Measurements from ENCODE around the gene SRSF1. TPM values are rescaled to one million over a fixed set of nuclear protein-coding genes. Genes with fewer than 3 reads are reported as not detected.

The SRSF1 gene
- total RNA-seq, 1 experiment from 2014 or later = 462 TPM

- H3K9ac ChIP-seq (ENCODE audit: extremely low read depth, insufficient read length, low read length) = no peak overlapping the region
- H3K23me2 ChIP-seq (ENCODE audit: insufficient read length, low read depth, low read length, poor library complexity, severe bottlenecking) = peaks cover 7% of the 10 kb centered on the region
- H3K9me3 ChIP-seq (ENCODE audit: control insufficient read depth, low read depth, low read length) = no peaks in the 10 kb centered on the region
- H3K27me3 ChIP-seq (ENCODE audit: insufficient read depth, low read length) = no peaks in the 10 kb centered on the region
- Mint-ChIP-seq H3K27ac (peak overlapping the region in 1 of 3 experiments; percentile 81; a peak in 2 of 7 replicates), H3K4me3 (peak overlapping the region; percentile 2 to 71; a peak in 4 of 5 replicates), H3K27me3 (ENCODE audit: low read depth) (peaks cover 3% of the 10 kb centered on the region; the same call in 1 of the 2 replicates), H3K4me1 (peaks cover 28 to 39% of the 10 kb centered on the region in 2 experiments), H3K9me3 (peaks cover 3 to 9% of the 10 kb centered on the region in 2 experiments; a peak in 2 of 5 replicates), H3K36me3 (ENCODE audit: insufficient read depth in 1 of 3, low read depth in 3 of 3) (peaks cover 46 to 79% (median 67%) of the 10 kb centered on the region in 3 experiments)
- no peak overlapping the region for H3K4me2 ChIP-seq (ENCODE audit: insufficient read depth, insufficient read length, low read length)
- H3K23ac ChIP-seq (ENCODE audit: insufficient read length, low read depth, low read length) = no peak overlapping the region
- H2BK12ac ChIP-seq (ENCODE audit: insufficient read length, low read depth, low read length) = no peak overlapping the region
- H3K4ac ChIP-seq (ENCODE audit: low read depth, low read length) = no peak overlapping the region
- H3K14ac ChIP-seq (ENCODE audit: insufficient read depth, low read length) = no peak overlapping the region
- no peak overlapping the region for H4K91ac ChIP-seq (ENCODE audit: insufficient read length, low read depth, low read length)
- peaks cover 22% of the 10 kb centered on the region for H3K79me2 ChIP-seq (ENCODE audit: insufficient read depth, low read length)
- H2BK5ac ChIP-seq (ENCODE audit: insufficient read length, low read length) = no peak overlapping the region
- H2AK5ac ChIP-seq (ENCODE audit: insufficient read length, low read length) = no peak overlapping the region
- no peak overlapping the region for H3T11ph ChIP-seq (ENCODE audit: low read length)
- no peak overlapping the region for H3K56ac ChIP-seq (ENCODE audit: insufficient read length, low read depth, low read length)
- H2AFZ ChIP-seq (ENCODE audit: low read length) = no peak overlapping the region
- H4K5ac ChIP-seq (ENCODE audit: insufficient read length, low read depth, low read length) = no peak overlapping the region
- no peaks in the 10 kb centered on the region for H4K20me1 ChIP-seq (ENCODE audit: control insufficient read depth, insufficient read depth, insufficient read length)
- WGBS (ENCODE audit: extremely low coverage, insufficient read length, low lambda C conversion rate) = no CpG with 5 or more reads among the region's 2 CpGs
- no peak overlapping the region for H2BK15ac ChIP-seq (ENCODE audit: low read depth, low read length)
- H3K4me1 ChIP-seq (ENCODE audit: insufficient read depth, low read length) = peaks cover 3% of the 10 kb centered on the region; the same call in 1 of the 2 replicates
- no peak for TF ChIP-seq CTCF (conservative IDR thresholded peaks at IDR 0.05)
- no peak for DNase-seq
- no peak overlapping the region for H3K27ac ChIP-seq (ENCODE audit: insufficient read length, low read depth, low read length)
- H4K8ac ChIP-seq (replicated peaks; ENCODE audit: insufficient read length, low read depth, low read length) = no peak overlapping the region
- no peak overlapping the region for H2BK120ac ChIP-seq (ENCODE audit: low read depth, low read length, poor library complexity, severe bottlenecking)
- H2BK20ac ChIP-seq (ENCODE audit: low read depth, low read length, poor library complexity, severe bottlenecking) = no peak overlapping the region
- no peak overlapping the region for H3K18ac ChIP-seq (ENCODE audit: insufficient read length, low read depth, low read length)
- H3K79me1 ChIP-seq (ENCODE audit: insufficient read depth, low read depth, low read length, poor library complexity, severe bottlenecking) = no peaks in the 10 kb centered on the region
Observed at GRCh38 chr17:58002973-58003372, 4.1 kb downstream of the SRSF1 start.

Measured in H9 (cell line).